ENCODE results near the gene NAALADL2. TPM values are rescaled to one million over a fixed set of nuclear protein-coding genes. Genes with fewer than 3 reads are reported as not detected.
A peak's percentile ranks its signal among the peaks of the same experiment; 100 is the strongest.

The NAALADL2 gene
- total and polyA plus RNA-seq, 2 donors (not counting 1 experiment from before 2014, with no cell fraction given) = 8.8 to 11.6 TPM

GRCh38 chr3:175593331-175593730 lies 734.2 kb downstream of the NAALADL2 start:
- no peak for TF ChIP-seq EZH2 (IDR thresholded peaks at IDR 0.05; ENCODE audit: low read length, missing control alignments)
- TF ChIP-seq, protein P1, sequence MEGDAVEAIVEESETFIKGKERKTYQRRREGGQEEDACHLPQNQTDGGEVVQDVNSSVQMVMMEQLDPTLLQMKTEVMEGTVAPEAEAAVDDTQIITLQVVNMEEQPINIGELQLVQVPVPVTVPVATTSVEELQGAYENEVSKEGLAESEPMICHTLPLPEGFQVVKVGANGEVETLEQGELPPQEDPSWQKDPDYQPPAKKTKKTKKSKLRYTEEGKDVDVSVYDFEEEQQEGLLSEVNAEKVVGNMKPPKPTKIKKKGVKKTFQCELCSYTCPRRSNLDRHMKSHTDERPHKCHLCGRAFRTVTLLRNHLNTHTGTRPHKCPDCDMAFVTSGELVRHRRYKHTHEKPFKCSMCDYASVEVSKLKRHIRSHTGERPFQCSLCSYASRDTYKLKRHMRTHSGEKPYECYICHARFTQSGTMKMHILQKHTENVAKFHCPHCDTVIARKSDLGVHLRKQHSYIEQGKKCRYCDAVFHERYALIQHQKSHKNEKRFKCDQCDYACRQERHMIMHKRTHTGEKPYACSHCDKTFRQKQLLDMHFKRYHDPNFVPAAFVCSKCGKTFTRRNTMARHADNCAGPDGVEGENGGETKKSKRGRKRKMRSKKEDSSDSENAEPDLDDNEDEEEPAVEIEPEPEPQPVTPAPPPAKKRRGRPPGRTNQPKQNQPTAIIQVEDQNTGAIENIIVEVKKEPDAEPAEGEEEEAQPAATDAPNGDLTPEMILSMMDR (conservative IDR thresholded peaks at IDR 0.05 in 1 of 2, IDR thresholded peaks at IDR 0.05 in 1 of 2; ENCODE audit: low read depth in 1 of 2, low read length in 2 of 2) = no peak
- no peaks in the 10 kb centered on the region for H3K9me3 ChIP-seq (ENCODE audit: control insufficient read depth, insufficient read depth, low read depth, low read length)
- no peaks in the 10 kb centered on the region for H3K4me1 ChIP-seq (ENCODE audit: control insufficient read depth, extremely low read depth, insufficient read depth, low read length)
- peak in 1 of 2 donors; percentile 23 for DNase-seq (ENCODE audit: low read depth in 2 of 2)
- H3K9ac ChIP-seq (ENCODE audit: insufficient read depth, low read length) = no peak overlapping the region
- H2AFZ ChIP-seq (ENCODE audit: low read length) = no peak overlapping the region
- H3K4me2 ChIP-seq (ENCODE audit: extremely low read depth, insufficient read depth, low read length) = no peak overlapping the region
- no peaks in the 10 kb centered on the region for H3K36me3 ChIP-seq (ENCODE audit: control insufficient read depth, insufficient read depth, low read length)
- H3K4me3 ChIP-seq (replicated peaks in 1 of 4; ENCODE audit: control extremely low read depth in 1 of 4, insufficient read depth in 1 of 4, low read depth in 3 of 4, low read length in 4 of 4) = no peak overlapping the region
- no peaks in the 10 kb centered on the region for H4K20me1 ChIP-seq (ENCODE audit: control insufficient read depth, extremely low read depth, insufficient read depth, low read length)
- no peak overlapping the region for H3K27ac ChIP-seq (ENCODE audit: insufficient read depth, low read length)
- H3K79me2 ChIP-seq (ENCODE audit: control insufficient read depth, insufficient read depth, low read length) = no peaks in the 10 kb centered on the region
- no peaks in the 10 kb centered on the region for H3K27me3 ChIP-seq (ENCODE audit: control insufficient read depth, insufficient read depth, low read length)

- Histone ChIP-seq H3K9ac (ENCODE audit: insufficient read depth, low read length) (no peak overlapping the region), H3K36me3 (ENCODE audit: control insufficient read depth, insufficient read depth, low read length) (no peaks in the 10 kb centered on the region), H3K4me2 (ENCODE audit: extremely low read depth, insufficient read depth, low read length) (no peak overlapping the region), H4K20me1 (ENCODE audit: control insufficient read depth, extremely low read depth, insufficient read depth, low read length) (no peaks in the 10 kb centered on the region), H3K27ac (ENCODE audit: insufficient read depth, low read length) (no peak overlapping the region), H3K79me2 (ENCODE audit: control insufficient read depth, insufficient read depth, low read length) (no peaks in the 10 kb centered on the region), H3K9me3 (ENCODE audit: control insufficient read depth, insufficient read depth, low read depth, low read length) (no peaks in the 10 kb centered on the region), H3K4me1 (ENCODE audit: control insufficient read depth, extremely low read depth, insufficient read depth, low read length) (no peaks in the 10 kb centered on the region), H3K4me3 (replicated peaks in 1 of 4; ENCODE audit: control extremely low read depth in 1 of 4, insufficient read depth in 1 of 4, low read depth in 3 of 4, low read length in 4 of 4) (no peak overlapping the region), H3K27me3 (ENCODE audit: control insufficient read depth, insufficient read depth, low read length) (no peaks in the 10 kb centered on the region), H2AFZ (ENCODE audit: low read length) (no peak overlapping the region)
- TF ChIP-seq, protein P1 (conservative IDR thresholded peaks at IDR 0.05 in 1 of 2, IDR thresholded peaks at IDR 0.05 in 1 of 2; ENCODE audit: low read depth in 1 of 2, low read length in 2 of 2) = no peak
- TF ChIP-seq EZH2 (IDR thresholded peaks at IDR 0.05; ENCODE audit: low read length, missing control alignments) = no peak
- no peak for DNase-seq (ENCODE audit: low read depth in 2 of 2)
Observed at GRCh38 chr3:175598740-175599139, 739.6 kb downstream of the NAALADL2 start.

- no peak overlapping the region for H3K27ac ChIP-seq (ENCODE audit: insufficient read depth, low read length)
- H2AFZ ChIP-seq (ENCODE audit: low read length) = no peak overlapping the region
- H3K9me3 ChIP-seq (ENCODE audit: control insufficient read depth, insufficient read depth, low read depth, low read length) = no peaks in the 10 kb centered on the region
- no peaks in the 10 kb centered on the region for H4K20me1 ChIP-seq (ENCODE audit: control insufficient read depth, extremely low read depth, insufficient read depth, low read length)
- H3K4me2 ChIP-seq (ENCODE audit: extremely low read depth, insufficient read depth, low read length) = no peak overlapping the region
- peak in 1 of 2 donors; percentile 46 for DNase-seq (ENCODE audit: low read depth in 2 of 2)
- no peaks in the 10 kb centered on the region for H3K27me3 ChIP-seq (ENCODE audit: control insufficient read depth, insufficient read depth, low read length)
- no peaks in the 10 kb centered on the region for H3K79me2 ChIP-seq (ENCODE audit: control insufficient read depth, insufficient read depth, low read length)
- H3K9ac ChIP-seq (ENCODE audit: insufficient read depth, low read length) = no peak overlapping the region
- H3K4me1 ChIP-seq (ENCODE audit: control insufficient read depth, extremely low read depth, insufficient read depth, low read length) = no peaks in the 10 kb centered on the region
- TF ChIP-seq EZH2 (IDR thresholded peaks at IDR 0.05; ENCODE audit: low read length, missing control alignments) = no peak
- TF ChIP-seq, protein P1 (conservative IDR thresholded peaks at IDR 0.05 in 1 of 2, IDR thresholded peaks at IDR 0.05 in 1 of 2; ENCODE audit: low read depth in 1 of 2, low read length in 2 of 2) = no peak
- no peak overlapping the region for H3K4me3 ChIP-seq (replicated peaks in 1 of 4; ENCODE audit: control extremely low read depth in 1 of 4, insufficient read depth in 1 of 4, low read depth in 3 of 4, low read length in 4 of 4)
- no peaks in the 10 kb centered on the region for H3K36me3 ChIP-seq (ENCODE audit: control insufficient read depth, insufficient read depth, low read length)
Observed at GRCh38 chr3:175601521-175601920, 742.4 kb downstream of the NAALADL2 start.
